Stimulated activated CD8-positive, alpha-beta memory T cell treated with anti-CD3 and anti-CD28 coated beads, Interleukin-7, amount 100 ng/mL, for 4 hours (primary cell): ENCODE results near the gene SHFL.
A peak's percentile ranks its signal among the peaks of the same experiment; 100 is the strongest.

ENCODE experiments used
- DNase-seq, 2 donors: peaks; one replicate each; pipeline ENCODE4 v3.0.0-alpha.2; 2020; ENCODE audit warnings: low read depth in 2 of 2

SHFL gene

GRCh38 chr19:10109528-10109927 lies 23.4 kb downstream of the SHFL start:
- no peak for DNase-seq

DNA sequence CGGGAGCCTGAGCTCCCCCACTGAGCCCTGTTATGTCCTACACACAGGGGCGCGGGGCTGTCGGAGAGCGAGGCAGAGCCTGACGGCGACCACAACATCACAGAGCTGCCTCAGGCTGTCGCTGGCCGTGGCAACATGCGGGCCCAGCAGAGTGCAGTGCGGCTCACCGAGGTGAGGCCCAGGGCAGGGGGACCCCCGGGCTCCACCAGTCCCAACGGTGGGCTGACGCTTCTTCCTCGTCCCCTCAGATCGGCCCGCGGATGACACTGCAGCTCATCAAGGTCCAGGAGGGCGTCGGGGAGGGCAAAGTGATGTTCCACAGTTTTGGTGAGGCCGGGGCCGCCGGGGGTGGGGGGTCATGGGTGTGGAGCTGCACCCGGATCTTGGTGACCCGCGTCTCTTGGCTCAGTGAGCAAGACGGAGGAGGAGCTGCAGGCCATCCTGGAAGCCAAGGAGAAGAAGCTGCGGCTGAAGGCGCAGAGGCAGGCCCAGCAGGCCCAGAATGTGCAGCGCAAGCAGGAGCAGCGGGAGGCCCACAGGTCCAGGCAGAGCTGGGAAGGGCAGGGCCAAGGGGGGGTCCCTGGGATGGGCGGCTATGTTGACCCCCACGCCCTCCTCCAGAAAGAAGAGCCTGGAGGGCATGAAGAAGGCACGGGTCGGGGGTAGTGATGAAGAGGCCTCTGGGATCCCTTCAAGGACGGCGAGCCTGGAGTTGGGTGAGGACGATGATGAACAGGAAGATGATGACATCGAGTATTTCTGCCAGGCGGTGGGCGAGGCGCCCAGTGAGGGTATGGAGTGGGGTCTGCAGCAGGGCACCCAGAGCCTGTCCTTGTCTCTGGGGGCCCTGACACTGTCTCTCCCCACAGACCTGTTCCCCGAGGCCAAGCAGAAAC lies 24.2 kb downstream of the SHFL start:
- no peak for DNase-seq

GRCh38 chr19:10110972-10111317 lies 24.8 kb downstream of the SHFL start:
- no peak for DNase-seq

DNA sequence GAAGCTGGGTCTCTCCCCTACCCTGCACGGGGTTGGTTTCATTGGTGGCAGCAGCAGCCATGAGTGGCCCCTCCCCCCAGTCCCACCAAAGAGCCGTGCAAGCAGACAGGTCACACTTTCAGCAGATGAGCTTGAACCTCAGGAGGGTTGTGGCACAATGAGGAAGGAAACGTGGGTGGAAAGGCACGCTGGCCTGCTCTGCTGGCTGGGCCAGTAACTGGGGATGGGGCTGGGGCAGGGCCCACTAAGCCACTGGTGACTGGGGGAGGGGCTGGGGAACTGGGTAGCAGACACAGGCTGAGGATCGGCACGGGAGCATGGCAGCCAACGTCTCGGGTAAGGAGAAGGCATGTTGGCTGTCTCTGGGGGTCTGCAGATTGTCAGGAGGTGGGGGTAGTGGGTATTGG lies 25.3 kb downstream of the SHFL start, which contains the start of gene P2RY11:
TSS of gene P2RY11 (plus strand) at position 289 of the 407 bp plus-strand sequence. CDS start at position 318, 29 bp downstream.
- peak in 1 of 2 donors; percentile 54 for DNase-seq

GRCh38 chr19:10112037-10112761 lies 26.1 kb downstream of the SHFL start:
- DNase-seq: peak in 1 of 2 donors; percentile 61

DNA sequence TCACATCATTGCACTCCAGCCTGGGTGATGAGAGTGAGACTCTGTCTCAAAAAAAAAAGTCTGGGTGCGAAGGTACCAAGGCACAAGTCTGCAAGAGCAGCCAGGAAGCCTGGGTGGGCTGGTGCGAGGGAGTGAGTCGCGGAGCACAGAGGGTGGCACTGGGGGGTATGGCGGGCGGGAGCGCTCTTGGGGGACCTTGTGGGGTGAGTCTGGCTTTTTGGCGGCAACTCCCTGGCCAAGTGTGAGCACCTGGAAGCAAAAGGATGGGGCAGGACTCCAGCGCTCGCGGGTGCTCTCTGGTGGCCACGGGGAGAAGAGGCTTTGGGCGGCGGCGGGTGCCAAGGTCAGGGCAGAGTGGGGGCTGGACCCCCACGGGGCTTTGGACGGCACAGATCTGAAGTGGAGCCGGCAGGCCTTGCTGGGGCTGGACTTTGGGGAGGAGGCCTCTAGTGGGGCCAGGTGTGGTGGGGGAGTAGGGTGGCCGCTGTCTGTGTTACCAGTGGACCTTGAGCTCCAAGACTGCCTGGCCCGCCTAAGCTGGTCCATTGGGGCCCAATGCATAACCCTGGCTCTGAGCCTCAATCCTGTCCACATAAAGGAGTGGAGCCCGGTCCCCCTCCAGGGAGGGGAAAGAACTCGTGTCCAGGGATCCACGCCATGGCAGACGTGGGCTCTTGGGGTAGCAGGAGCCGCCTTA lies 26.9 kb downstream of the SHFL start:
- DNase-seq: peak in 1 of 2 donors; percentile 63

DNA sequence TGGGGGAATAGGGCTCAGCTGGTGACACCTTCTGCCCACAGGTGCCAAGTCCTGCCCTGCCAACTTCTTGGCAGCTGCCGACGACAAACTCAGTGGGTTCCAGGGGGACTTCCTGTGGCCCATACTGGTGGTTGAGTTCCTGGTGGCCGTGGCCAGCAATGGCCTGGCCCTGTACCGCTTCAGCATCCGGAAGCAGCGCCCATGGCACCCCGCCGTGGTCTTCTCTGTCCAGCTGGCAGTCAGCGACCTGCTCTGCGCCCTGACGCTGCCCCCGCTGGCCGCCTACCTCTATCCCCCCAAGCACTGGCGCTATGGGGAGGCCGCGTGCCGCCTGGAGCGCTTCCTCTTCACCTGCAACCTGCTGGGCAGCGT lies 27.5 kb downstream of the SHFL start:
- no peak for DNase-seq

GRCh38 chr19:10113964-10114650 lies 28.0 kb downstream of the SHFL start:
- DNase-seq: no peak

GRCh38 chr19:10114651-10115391 lies 28.7 kb downstream of the SHFL start:
- DNase-seq: no peak

- DNase-seq: no peak
Observed at GRCh38 chr19:10115392-10116084, 29.4 kb downstream of the SHFL start.

GRCh38 chr19:10116085-10116865 lies 30.2 kb downstream of the SHFL start:
- no peak for DNase-seq

GRCh38 chr19:10116866-10117616 lies 30.9 kb downstream of the SHFL start:
- no peak for DNase-seq

DNA sequence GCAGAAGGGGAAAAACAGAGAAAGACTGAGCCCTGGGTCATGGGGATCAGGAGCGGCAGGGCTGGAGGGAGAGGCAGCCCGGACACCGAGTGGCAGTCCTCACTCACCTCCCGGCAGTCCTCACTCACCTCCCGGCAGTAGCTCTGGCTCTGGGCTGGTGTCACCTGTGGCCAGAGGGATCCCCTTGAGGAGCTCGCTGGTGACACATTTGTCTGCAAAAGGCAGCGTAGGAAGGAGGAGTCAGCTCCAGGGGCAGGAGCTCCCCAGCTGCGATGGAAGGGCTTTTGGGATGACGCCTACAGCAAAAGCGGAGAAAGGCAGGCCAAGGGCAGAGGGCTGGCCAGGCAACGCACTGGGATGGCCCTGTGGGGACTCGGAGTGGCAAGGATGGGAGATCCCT lies 32.8 kb downstream of the SHFL start:
- DNase-seq: no peak

DNA sequence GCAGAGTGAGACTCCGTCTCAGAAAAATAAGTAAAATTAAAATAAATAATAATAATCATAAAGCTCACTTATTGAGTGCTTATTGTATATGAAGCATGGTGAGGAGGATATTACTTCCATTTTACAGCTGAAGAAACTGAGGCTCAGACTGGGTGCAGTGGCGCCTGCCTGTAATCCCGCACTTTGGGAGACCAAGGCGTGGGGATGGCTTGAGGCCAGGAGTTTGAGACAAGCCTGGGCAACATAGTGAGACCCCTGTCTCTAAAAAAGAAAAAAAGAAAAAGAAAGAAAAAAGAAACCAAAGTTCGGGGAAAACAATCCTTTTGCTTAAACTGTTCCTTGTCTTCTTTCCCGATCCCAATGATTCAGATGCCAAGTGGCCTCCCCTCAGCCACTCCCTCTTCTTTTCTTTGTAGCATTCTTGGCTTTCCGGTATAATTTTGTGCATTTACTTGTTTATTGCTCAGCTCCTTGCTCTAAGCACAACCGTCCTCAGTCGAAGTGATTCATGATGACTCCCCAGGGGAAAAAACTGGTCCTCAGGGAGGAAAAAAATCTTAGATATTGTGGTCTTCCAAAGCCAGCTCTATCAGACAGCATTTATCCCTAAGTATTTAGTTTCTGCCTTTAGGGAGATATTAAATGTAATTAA lies 34.5 kb downstream of the SHFL start:
- DNase-seq: no peak

DNA sequence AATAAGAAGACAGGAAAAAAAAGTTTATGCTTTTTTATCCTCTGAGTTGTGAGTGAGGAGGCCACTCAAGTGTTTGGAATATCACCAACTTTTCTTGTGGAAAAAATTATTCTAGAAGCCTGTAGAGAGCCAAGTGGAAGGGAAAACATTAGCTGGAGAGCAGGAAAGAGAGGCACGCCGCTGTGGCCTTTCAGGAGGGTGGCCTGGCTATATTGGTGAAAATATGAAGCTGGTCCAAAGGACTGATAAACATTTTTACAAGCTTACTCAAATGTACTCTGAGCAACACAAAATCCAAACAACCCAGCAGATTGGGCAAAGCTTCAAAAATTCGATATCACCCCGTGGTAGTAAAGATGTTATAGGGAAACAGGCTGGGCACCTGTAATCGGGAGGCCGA lies 35.9 kb downstream of the SHFL start:
- no peak for DNase-seq

DNA sequence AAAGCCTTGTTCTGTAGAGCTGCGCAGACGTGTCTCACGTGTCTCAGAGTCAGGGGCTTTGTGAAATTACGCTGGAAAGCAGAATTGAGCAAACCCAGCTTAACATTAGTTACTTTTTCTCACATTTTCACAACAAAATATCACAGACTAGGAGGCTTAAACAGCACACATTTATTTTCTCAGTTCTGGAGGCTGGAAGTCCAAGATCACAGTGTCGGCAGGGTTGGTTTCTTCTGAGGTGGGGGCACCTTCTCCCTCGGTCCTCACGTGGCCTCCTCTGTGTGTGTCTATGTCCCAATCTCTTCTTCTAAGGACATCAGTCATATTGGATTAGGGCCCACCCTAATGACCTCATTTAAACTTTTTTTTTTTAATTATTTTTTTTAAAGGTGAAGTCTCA lies 38.3 kb downstream of the SHFL start:
- DNase-seq: no peak

DNA sequence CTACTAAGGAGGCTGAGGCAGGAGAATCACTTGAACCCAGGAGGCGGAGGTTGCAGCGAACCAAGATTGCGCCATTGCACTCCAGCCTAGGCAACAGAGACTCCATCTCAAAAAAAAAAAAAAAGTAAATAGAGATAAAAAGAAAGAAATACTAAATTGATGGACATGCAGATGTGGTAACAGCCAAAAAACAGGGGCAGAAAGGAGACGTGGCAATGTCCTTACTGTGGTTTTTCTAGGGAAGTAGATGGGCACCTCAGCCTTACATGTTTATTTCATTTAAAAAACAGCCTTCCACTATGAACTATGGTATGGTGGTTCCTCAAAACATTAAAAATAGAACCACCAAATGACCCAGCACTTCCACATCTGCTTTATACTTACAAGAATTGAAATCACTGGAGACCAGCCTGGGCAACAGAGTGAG lies 40.1 kb downstream of the SHFL start:
- DNase-seq: no peak

- no peak for DNase-seq
Observed at GRCh38 chr19:10132905-10133304, 46.8 kb downstream of the SHFL start.
